GM23338 (cell line): ENCODE data around the gene NOP9. TPM values are rescaled to one million over a fixed set of nuclear protein-coding genes. Genes with fewer than 3 reads are reported as not detected.

ENCODE experiments used
- ATAC-seq: fragments of 200-7000 bp; cut with Tn5 transposase; 3 replicates; pipeline ENCODE4 v1.9.1; 2020
- DNase-seq: peaks from one replicate; pipeline ENCODE4 v3.0.0-alpha.2; 2015; ENCODE audit warnings: low spot score
- H2AFZ ChIP-seq: fragments of 200-600 bp; sonication (generic); 2 replicates; pipeline ENCODE4 v1.8.0; 2016; ENCODE audit warnings: antibody characterized with exemption, mild to moderate bottlenecking, moderate library complexity
- H3F3A ChIP-seq: fragments of 200-600 bp; sonication (generic); replicated peaks from 2 replicates; pipeline ENCODE4 v1.8.0; 2017; ENCODE audit warnings: antibody characterized with exemption, mixed run types, low read depth
- H3K27ac ChIP-seq: fragments of 200-600 bp; sonication (generic); 2 replicates; pipeline ENCODE4 v1.6.1; 2016; ENCODE audit warnings: low read depth
- H3K27me3 ChIP-seq: fragments of 200-600 bp; sonication (generic); 2 replicates; pipeline ENCODE4 v1.8.0; 2016; ENCODE audit warnings: mild to moderate bottlenecking, mixed run types, moderate library complexity; ENCODE audit not compliant: insufficient read depth
- H3K36me3 ChIP-seq: fragments of 200-600 bp; sonication (generic); 2 replicates; pipeline ENCODE4 v1.8.0; 2016; ENCODE audit warnings: mild to moderate bottlenecking; ENCODE audit not compliant: insufficient read depth
- H3K4me1 ChIP-seq: fragments of 200-600 bp; sonication (generic); 2 replicates; pipeline ENCODE4 v1.8.0; 2016; ENCODE audit warnings: mild to moderate bottlenecking, moderate library complexity; ENCODE audit not compliant: insufficient read depth
- H3K4me2 ChIP-seq: fragments of 200-600 bp; sonication (generic); 2 replicates; pipeline ENCODE4 v1.7.1; 2017; ENCODE audit warnings: mixed run types
- H3K4me3 ChIP-seq: fragments of 200-600 bp; sonication (generic); 2 replicates; pipeline ENCODE4 v1.6.1; 2016; ENCODE audit warnings: mixed run types
- H3K79me2 ChIP-seq: fragments of 200-600 bp; sonication (generic); replicated peaks from 2 replicates; pipeline ENCODE4 v1.8.0; 2017; ENCODE audit warnings: mild to moderate bottlenecking; ENCODE audit not compliant: insufficient read depth
- H3K9me2 ChIP-seq: fragments of 200-600 bp; sonication (generic); 2 replicates; pipeline ENCODE4 v1.8.0; 2017; ENCODE audit not compliant: insufficient read depth
- H4K20me1 ChIP-seq: fragments of 200-600 bp; sonication (generic); replicated peaks from 2 replicates; pipeline ENCODE4 v1.8.0; 2017; ENCODE audit warnings: mild to moderate bottlenecking; ENCODE audit not compliant: insufficient read depth
- H3K27ac Mint-ChIP-seq: 2 replicates; pipeline ENCODE4 v1.8.0; 2020; ENCODE audit warnings: inconsistent platforms, mild to moderate bottlenecking, moderate library complexity, mixed read lengths
- H3K27me3 Mint-ChIP-seq: 3 replicates; pipeline ENCODE4 v1.8.0; 2022; ENCODE audit warnings: low read depth, mild to moderate bottlenecking, moderate library complexity, mixed read lengths, inconsistent platforms; ENCODE audit not compliant: insufficient read depth, poor library complexity
- H3K36me3 Mint-ChIP-seq: 3 replicates; pipeline ENCODE4 v1.8.0; 2021; ENCODE audit warnings: low read depth, mild to moderate bottlenecking, inconsistent platforms, moderate library complexity, mixed read lengths
- H3K4me1 Mint-ChIP-seq: 3 replicates; pipeline ENCODE4 v1.8.0; 2020; ENCODE audit warnings: mild to moderate bottlenecking, inconsistent platforms, mixed read lengths
- H3K4me3 Mint-ChIP-seq: 3 replicates; pipeline ENCODE4 v1.8.0; 2021; ENCODE audit warnings: moderate library complexity, mild to moderate bottlenecking, inconsistent platforms, mixed read lengths
- H3K9me3 Mint-ChIP-seq: 3 replicates; pipeline ENCODE4 v1.8.0; 2020; ENCODE audit warnings: moderate library complexity, mild to moderate bottlenecking, inconsistent platforms, mixed read lengths
- CREB1 ChIP-seq: fragments of 250-450 bp; sonication (Bioruptor Pico); IDR thresholded peaks from 2 replicates; pipeline ENCODE4 v1.5.0; 2020; ENCODE audit warnings: low read depth, mild to moderate bottlenecking, moderate library complexity
- JUNB ChIP-seq: IDR thresholded peaks from one replicate; pipeline ENCODE4 v1.6.1; 2016; ENCODE audit warnings: antibody characterized with exemption; ENCODE audit not compliant: unreplicated experiment
- POLR2AphosphoS5 ChIP-seq: IDR thresholded peaks from 2 replicates; pipeline ENCODE4 v1.6.1; 2016; ENCODE audit warnings: antibody characterized with exemption, low read depth
- ZNF114 ChIP-seq: fragments of 250-450 bp; sonication (Bioruptor Pico); IDR thresholded peaks from 2 replicates; pipeline ENCODE4 v1.5.0; 2020; ENCODE audit warnings: mild to moderate bottlenecking, moderate library complexity
- polyA plus RNA-seq: library from polyadenylated mRNA; unstranded; fragments of >200 nt; fragmentation: Nextera tagmentation; extraction: Ambion mirVana; gene quantifications from 2 replicates; pipeline ENCODE4 v1.2.1, GENCODE V29; 2016
- total RNA-seq: library from RNA; depleted of rRNA; stranded (reverse); fragments of >200 nt; shearing (Covaris generic); gene quantifications from 2 replicates; pipeline ENCODE4 v1.2.3, GENCODE V29; 2014
- TF ChIP-seq, protein P1 (sequence below): IDR thresholded peaks from 2 replicates; pipeline ENCODE4 v1.6.1; 2016; ENCODE audit warnings: antibody characterized with exemption
- TF ChIP-seq, protein P2 (sequence below), 2 experiments: fragments of 200-600 bp in 1 of 2; sonication (generic) in 1 of 2; conservative IDR thresholded peaks; 2 replicates each; pipeline versions ENCODE4 v1.5.1 to v1.6.1; 2016 to 2017; ENCODE audit warnings: antibody characterized with exemption in 2 of 2, low read depth in 2 of 2, mild to moderate bottlenecking in 2 of 2, moderate library complexity in 1 of 2

Gene NOP9
- total and polyA plus RNA-seq, 2 experiments from 2014 or later = 7.9 to 32.8 TPM

DNA sequence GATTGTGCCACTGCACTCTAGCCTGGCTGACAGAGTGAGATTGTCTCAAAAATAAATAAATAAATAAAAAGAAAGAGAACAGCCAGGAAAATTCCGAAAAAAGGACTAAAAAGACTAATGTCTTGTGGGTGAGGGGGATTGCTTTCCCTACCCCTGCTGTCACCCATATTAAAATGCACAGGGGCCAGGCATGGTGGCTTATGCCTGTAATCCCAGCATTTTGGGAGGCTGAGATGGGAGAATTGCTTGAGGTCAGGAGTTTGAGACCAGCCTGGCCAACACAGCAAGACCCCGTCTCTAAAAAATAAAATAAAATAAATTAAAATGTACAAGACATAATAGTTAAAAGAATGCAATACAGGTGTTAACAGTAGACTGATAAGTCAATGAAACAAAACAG lies 6.1 kb upstream of the NOP9 start:
- peaks cover 5% of the 10 kb centered on the region; the same call in 1 of the 2 replicates for H4K20me1 ChIP-seq
- H3K4me1 ChIP-seq = peaks cover 1% of the 10 kb centered on the region; the same call in 1 of the 2 replicates
- H3K36me3 ChIP-seq = no peaks in the 10 kb centered on the region; the same call in 1 of the 2 replicates
- Mint-ChIP-seq H3K4me3 (no peak overlapping the region), H3K27me3 (peaks cover 3% of the 10 kb centered on the region), H3K4me1 (peaks cover 8% of the 10 kb centered on the region), H3K9me3 (no peaks in the 10 kb centered on the region), H3K36me3 (peaks cover 5% of the 10 kb centered on the region; the same call in 2 of the 3 replicates), H3K27ac (no peak overlapping the region)
- H3K9me2 ChIP-seq = no peaks in the 10 kb centered on the region
- no peak overlapping the region for H3K4me2 ChIP-seq
- H3K27me3 ChIP-seq = no peaks in the 10 kb centered on the region
- TF ChIP-seq CREB1 (CRISPR knock-in tag) = no peak
- TF ChIP-seq JUNB = no peak
- TF ChIP-seq ZNF114 = no peak
- TF ChIP-seq POLR2AphosphoS5 = no peak
- DNase-seq (no peak), ATAC-seq (no peak)
- no peak overlapping the region for H3K4me3 ChIP-seq
- no peak overlapping the region for H2AFZ ChIP-seq
- H3K27ac ChIP-seq = no peak overlapping the region
- H3K79me2 ChIP-seq = no peaks in the 10 kb centered on the region; the same call in 1 of the 2 replicates
- H3F3A ChIP-seq = peaks cover 7% of the 10 kb centered on the region; the same call in 1 of the 2 replicates

DNA sequence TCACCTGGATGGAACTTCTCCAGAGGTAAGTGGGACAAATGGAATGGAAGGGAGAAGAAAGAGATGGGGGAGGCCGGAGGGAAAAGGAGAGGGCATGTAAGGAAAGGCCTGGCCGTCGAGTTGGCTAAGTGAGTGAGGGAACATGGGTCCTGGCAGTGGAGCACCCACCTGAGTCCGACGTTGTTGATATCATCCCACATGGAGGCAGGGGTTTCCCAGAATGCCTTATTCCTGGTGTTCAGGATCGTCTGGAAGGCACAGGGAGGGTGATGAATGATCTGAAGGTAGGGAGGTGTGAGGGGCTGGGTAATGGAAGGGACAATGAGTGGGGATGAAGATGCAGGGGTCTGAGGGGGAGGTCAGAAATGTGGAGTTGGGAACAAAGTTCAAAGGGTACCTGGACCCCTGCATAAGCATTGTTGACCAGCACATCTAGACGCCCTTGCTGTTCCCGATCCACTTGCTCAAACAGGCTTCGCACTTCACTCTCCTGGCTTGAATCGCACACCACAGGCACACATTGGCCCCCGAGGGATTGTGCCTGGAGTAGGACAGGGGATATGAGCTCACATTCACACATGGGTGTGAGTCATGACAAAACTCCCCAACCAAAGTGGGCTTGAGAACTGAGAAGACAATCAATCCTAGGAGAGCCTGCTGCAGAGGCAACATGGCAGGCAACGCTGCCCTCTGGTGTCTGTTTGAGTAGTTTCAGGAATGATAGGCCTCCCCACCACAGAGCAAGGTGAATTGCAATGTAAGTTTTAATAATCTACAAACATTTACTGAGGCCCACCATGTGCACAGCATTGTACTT lies 3.1 kb upstream of the NOP9 start:
- peaks cover 2% of the 10 kb centered on the region; the same call in 1 of the 3 replicates for H3K9me3 Mint-ChIP-seq
- Histone ChIP-seq H3K79me2 (peaks cover 13% of the 10 kb centered on the region), H3K4me3 (no peak overlapping the region), H3K9me2 (no peaks in the 10 kb centered on the region), H3K27ac (no peak overlapping the region), H3F3A (peaks cover 7% of the 10 kb centered on the region), H3K4me2 (no peak overlapping the region), H4K20me1 (peaks cover 12% of the 10 kb centered on the region; the same call in 1 of the 2 replicates), H3K27me3 (no peaks in the 10 kb centered on the region), H2AFZ (no peak overlapping the region), H3K36me3 (no peaks in the 10 kb centered on the region; the same call in 1 of the 2 replicates), H3K4me1 (peaks cover 16% of the 10 kb centered on the region; the same call in 1 of the 2 replicates)
- peaks cover 9% of the 10 kb centered on the region; the same call in 2 of the 3 replicates for H3K36me3 Mint-ChIP-seq
- DNase-seq = peak; percentile 84
- peaks cover 13% of the 10 kb centered on the region for H3K27me3 Mint-ChIP-seq
- peak; percentile 63 for ATAC-seq
- peak overlapping the region; percentile 26; the same call in 1 of the 2 replicates for H3K27ac Mint-ChIP-seq
- peaks cover 21% of the 10 kb centered on the region for H3K4me1 Mint-ChIP-seq
- TF ChIP-seq, protein P1, sequence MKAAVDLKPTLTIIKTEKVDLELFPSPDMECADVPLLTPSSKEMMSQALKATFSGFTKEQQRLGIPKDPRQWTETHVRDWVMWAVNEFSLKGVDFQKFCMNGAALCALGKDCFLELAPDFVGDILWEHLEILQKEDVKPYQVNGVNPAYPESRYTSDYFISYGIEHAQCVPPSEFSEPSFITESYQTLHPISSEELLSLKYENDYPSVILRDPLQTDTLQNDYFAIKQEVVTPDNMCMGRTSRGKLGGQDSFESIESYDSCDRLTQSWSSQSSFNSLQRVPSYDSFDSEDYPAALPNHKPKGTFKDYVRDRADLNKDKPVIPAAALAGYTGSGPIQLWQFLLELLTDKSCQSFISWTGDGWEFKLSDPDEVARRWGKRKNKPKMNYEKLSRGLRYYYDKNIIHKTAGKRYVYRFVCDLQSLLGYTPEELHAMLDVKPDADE = no peak
- TF ChIP-seq, protein P2, sequence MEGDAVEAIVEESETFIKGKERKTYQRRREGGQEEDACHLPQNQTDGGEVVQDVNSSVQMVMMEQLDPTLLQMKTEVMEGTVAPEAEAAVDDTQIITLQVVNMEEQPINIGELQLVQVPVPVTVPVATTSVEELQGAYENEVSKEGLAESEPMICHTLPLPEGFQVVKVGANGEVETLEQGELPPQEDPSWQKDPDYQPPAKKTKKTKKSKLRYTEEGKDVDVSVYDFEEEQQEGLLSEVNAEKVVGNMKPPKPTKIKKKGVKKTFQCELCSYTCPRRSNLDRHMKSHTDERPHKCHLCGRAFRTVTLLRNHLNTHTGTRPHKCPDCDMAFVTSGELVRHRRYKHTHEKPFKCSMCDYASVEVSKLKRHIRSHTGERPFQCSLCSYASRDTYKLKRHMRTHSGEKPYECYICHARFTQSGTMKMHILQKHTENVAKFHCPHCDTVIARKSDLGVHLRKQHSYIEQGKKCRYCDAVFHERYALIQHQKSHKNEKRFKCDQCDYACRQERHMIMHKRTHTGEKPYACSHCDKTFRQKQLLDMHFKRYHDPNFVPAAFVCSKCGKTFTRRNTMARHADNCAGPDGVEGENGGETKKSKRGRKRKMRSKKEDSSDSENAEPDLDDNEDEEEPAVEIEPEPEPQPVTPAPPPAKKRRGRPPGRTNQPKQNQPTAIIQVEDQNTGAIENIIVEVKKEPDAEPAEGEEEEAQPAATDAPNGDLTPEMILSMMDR (conservative IDR thresholded peaks at IDR 0.05; ENCODE audit: low read depth in 2 of 2) = peak; percentile 79 to 86
- H3K4me3 Mint-ChIP-seq = no peak overlapping the region; the same call in 2 of the 3 replicates
